ENCODE results near the gene ZBTB7C. TPM values are rescaled to one million over a fixed set of nuclear protein-coding genes. Genes with fewer than 3 reads are reported as not detected.
"Not testable (repeated sequence)": the region's sequence is repeated elsewhere in the genome, so short reads cannot be mapped to it uniquely, and the experiment has no call there.

ZBTB7C gene
- total RNA-seq, 1 donor from 2014 or later: 0.57 TPM

- no peaks in the 10 kb centered on the region for H3K9me3 Mint-ChIP-seq (ENCODE audit: low read depth)
These were observed 118.8 kb downstream of the ZBTB7C start for GRCh38 chr18:48290162-48290926.

GRCh38 chr18:48284743-48285142, 124.4 kb downstream of the ZBTB7C start:
- Mint-ChIP-seq H3K4me3 (ENCODE audit: low read depth) (no peak overlapping the region), H3K27me3 (peaks cover 2% of the 10 kb centered on the region), H3K36me3 (ENCODE audit: insufficient read depth) (no peaks in the 10 kb centered on the region), H3K4me1 (ENCODE audit: low read depth) (no peaks in the 10 kb centered on the region), H3K9me3 (ENCODE audit: low read depth) (no peaks in the 10 kb centered on the region), H3K27ac (no peak overlapping the region)
- DNase-seq (ENCODE audit: low spot score, unreplicated experiment): no peak
- TF ChIP-seq, protein P1, sequence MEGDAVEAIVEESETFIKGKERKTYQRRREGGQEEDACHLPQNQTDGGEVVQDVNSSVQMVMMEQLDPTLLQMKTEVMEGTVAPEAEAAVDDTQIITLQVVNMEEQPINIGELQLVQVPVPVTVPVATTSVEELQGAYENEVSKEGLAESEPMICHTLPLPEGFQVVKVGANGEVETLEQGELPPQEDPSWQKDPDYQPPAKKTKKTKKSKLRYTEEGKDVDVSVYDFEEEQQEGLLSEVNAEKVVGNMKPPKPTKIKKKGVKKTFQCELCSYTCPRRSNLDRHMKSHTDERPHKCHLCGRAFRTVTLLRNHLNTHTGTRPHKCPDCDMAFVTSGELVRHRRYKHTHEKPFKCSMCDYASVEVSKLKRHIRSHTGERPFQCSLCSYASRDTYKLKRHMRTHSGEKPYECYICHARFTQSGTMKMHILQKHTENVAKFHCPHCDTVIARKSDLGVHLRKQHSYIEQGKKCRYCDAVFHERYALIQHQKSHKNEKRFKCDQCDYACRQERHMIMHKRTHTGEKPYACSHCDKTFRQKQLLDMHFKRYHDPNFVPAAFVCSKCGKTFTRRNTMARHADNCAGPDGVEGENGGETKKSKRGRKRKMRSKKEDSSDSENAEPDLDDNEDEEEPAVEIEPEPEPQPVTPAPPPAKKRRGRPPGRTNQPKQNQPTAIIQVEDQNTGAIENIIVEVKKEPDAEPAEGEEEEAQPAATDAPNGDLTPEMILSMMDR (IDR thresholded peaks at IDR 0.05; ENCODE audit: unreplicated experiment): no peak

More at GRCh38 chr18:48290162-48290926, 118.8 kb downstream of the ZBTB7C start:
- Mint-ChIP-seq H3K4me1 (ENCODE audit: low read depth) (peaks cover 11% of the 10 kb centered on the region), H3K36me3 (ENCODE audit: insufficient read depth) (no peaks in the 10 kb centered on the region), H3K27me3 (no peaks in the 10 kb centered on the region), H3K4me3 (ENCODE audit: low read depth) (no peak overlapping the region), H3K27ac (no peak overlapping the region)
- TF ChIP-seq, protein P1 (IDR thresholded peaks at IDR 0.05; ENCODE audit: unreplicated experiment): no peak
- DNase-seq (ENCODE audit: low spot score, unreplicated experiment): no peak

DNA sequence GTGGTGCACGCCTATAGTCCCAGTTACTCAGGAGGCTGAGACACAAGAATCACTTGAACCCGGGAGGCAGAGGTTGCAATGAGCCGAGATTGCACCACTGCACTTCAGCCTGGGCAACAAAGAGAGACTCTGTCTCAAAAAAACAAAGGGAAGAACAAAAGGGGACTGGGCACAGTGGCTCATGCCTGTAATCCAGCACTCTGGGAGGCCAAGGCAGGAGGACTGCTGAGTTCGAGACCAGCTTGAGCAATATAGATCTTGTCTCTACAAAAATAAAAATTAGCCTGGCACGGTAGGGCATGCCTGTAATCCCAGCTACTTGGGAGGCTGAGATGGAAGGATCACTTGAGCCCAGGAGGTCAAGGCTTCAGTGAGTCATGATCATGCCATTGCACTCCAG, 125.2 kb downstream of the ZBTB7C start:
- not testable (repeated sequence) for H3K4me3 Mint-ChIP-seq (ENCODE audit: low read depth); H3K9me3 Mint-ChIP-seq (ENCODE audit: low read depth); H3K36me3 Mint-ChIP-seq (ENCODE audit: insufficient read depth); DNase-seq (ENCODE audit: low spot score, unreplicated experiment); H3K27me3 Mint-ChIP-seq; H3K4me1 Mint-ChIP-seq (ENCODE audit: low read depth); H3K27ac Mint-ChIP-seq

- H3K4me3 Mint-ChIP-seq (ENCODE audit: low read depth); H3K27ac Mint-ChIP-seq; DNase-seq (ENCODE audit: low spot score, unreplicated experiment); H3K9me3 Mint-ChIP-seq (ENCODE audit: low read depth); H3K27me3 Mint-ChIP-seq; H3K4me1 Mint-ChIP-seq (ENCODE audit: low read depth); H3K36me3 Mint-ChIP-seq (ENCODE audit: insufficient read depth): not testable (repeated sequence)
These were observed 127.7 kb downstream of the ZBTB7C start for GRCh38 chr18:48281460-48281859.

DNA sequence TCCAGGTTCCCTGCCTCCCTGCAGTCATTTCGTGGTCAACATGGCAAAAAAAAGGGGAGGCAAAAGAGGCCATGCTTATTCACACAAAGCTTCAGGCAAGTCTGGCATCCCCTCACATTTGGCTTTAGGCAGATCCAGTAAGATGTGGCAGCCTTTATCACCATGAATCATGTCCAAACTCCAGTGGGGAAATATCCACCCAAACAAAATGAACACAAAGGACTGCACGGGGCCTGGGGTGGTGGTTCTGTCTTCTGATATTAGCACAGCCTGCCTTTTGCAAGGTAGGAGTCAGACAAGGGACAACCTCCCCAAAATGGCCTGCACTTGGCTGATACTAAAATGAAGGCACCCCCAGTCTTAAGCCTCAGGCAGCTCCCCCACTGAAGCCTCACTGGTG, 129.9 kb downstream of the ZBTB7C start:
- H3K27me3 Mint-ChIP-seq: peaks cover 5% of the 10 kb centered on the region

DNA sequence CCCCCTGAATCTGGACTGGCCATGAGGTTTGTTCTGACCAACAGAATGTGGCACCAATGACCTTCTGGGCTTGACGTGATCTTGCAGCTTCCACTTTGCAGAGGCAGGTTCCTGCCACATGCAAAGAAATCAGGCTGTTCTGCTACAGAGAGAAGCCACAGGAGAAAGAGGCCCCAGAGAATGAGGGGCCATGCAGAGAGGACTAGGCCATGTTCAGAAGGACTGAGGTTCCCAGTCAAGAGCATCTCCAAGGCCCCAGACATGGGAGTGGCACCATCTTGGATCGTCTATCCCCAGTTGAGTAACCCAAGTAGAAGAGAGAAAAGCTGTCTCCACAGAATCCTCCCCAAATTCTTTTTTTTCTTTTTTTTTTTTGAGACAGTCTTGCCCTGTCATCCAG, 131.1 kb downstream of the ZBTB7C start:
- no peak for DNase-seq (ENCODE audit: low spot score, unreplicated experiment)
- H3K9me3 Mint-ChIP-seq (ENCODE audit: low read depth): no peaks in the 10 kb centered on the region
- no peak overlapping the region for H3K4me3 Mint-ChIP-seq (ENCODE audit: low read depth)

More for the DNA sequence above, 129.9 kb downstream of the ZBTB7C start:
- no peaks in the 10 kb centered on the region for H3K36me3 Mint-ChIP-seq (ENCODE audit: insufficient read depth)
- no peak for DNase-seq (ENCODE audit: low spot score, unreplicated experiment)
- no peaks in the 10 kb centered on the region for H3K9me3 Mint-ChIP-seq (ENCODE audit: low read depth)
- no peaks in the 10 kb centered on the region for H3K4me1 Mint-ChIP-seq (ENCODE audit: low read depth)
- no peak overlapping the region for H3K4me3 Mint-ChIP-seq (ENCODE audit: low read depth)
- TF ChIP-seq, protein P1 (IDR thresholded peaks at IDR 0.05; ENCODE audit: unreplicated experiment): no peak
- no peak overlapping the region for H3K27ac Mint-ChIP-seq

More for the DNA sequence above, 131.1 kb downstream of the ZBTB7C start:
- Mint-ChIP-seq H3K27ac (no peak overlapping the region), H3K27me3 (peaks cover 5% of the 10 kb centered on the region), H3K4me1 (ENCODE audit: low read depth) (no peaks in the 10 kb centered on the region), H3K36me3 (ENCODE audit: insufficient read depth) (no peaks in the 10 kb centered on the region)
- TF ChIP-seq, protein P1 (IDR thresholded peaks at IDR 0.05; ENCODE audit: unreplicated experiment): no peak

All from progenitor cell of endocrine pancreas (in vitro differentiated cells).